GM19455 (cell line): ENCODE results near the gene PLA2G4D.

Source experiments
- ATAC-seq: cut with Tn5 transposase; IDR thresholded peaks from one replicate; pipeline ENCODE4 v1.9.1; 2021; ENCODE audit not compliant: unreplicated experiment

PLA2G4D gene

GRCh38 chr15:42032376-42033213, 61.8 kb downstream of the PLA2G4D start:
- ATAC-seq, result no peak

GRCh38 chr15:42031198-42031915, 63.0 kb downstream of the PLA2G4D start:
- ATAC-seq, result no peak

GRCh38 chr15:42027521-42027920, 66.8 kb downstream of the PLA2G4D start:
- ATAC-seq, result no peak

DNA sequence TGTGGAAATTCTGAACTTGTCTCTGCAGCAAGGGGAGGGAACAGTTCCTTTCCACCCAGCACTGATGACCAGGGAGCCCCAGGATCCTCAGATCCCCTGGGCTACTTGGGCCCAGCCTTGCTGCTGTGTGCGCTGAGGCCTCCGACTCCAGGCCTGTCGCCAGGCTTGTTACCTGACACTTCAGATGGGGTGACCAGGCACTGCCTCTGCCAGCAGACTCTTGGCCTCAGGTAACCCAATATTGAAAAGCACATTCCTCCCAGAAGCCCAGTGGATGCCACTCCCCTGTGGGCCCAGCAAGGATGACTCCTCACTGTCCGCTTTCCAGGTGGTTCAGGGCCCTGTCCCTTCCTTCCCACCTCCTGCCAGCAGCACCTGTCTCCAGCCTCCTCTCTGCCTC, 70.1 kb downstream of the PLA2G4D start:
- ATAC-seq, result no peak

DNA sequence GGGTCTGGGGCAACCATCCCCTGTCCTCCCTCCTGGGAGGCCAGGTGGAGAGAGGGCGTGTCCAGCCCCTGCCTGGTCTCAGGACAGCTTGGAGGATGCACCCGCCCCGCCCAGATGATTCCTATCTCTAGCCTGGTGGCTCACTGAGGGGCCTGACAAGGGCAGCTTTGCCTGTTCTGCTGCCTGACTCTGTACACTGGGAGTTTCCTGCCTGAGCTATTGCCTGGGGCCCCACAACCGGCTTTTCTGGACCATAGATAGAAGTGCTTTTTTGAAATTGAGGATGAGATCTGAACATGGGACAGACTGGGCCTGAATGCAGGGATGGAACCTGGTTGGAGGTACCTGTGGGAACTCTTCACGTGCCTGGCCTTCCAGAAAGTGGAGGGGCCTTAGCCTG, 72.8 kb downstream of the PLA2G4D start:
- ATAC-seq, result no peak

DNA sequence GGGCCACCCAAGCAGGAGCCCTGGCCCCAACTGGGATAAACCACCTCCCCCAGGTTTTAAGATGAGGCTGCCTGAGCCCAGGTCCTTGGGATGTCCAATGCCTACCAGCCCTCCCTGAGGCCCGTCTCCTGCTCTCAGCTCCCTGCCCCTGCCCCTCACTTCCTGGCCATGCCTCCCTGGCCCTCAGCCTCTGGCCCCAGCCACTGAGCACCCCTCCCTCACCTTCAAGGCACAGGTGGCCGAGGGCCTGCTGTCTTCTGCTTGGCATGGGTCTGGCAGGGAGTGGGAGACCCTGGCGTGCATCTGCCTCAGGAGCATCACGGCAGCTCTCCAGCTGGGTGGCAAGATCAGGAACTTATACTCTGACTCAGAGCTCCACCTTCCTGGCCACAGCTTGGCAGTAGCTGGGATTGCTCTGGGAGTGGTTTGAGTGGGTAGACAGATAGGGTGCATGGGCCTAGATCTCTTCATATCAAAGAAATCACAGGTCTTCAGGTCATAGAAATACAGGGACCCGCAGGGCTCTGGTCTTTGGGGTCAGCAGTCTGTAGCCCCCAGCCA, 73.6 kb downstream of the PLA2G4D start, which contains the start of gene PLA2G4E:
Gene PLA2G4E, minus strand, starts transcription at position 330 of the 561 bp plus-strand sequence. Its CDS starts 12 bp downstream, at position 318.
- no peak for ATAC-seq

DNA sequence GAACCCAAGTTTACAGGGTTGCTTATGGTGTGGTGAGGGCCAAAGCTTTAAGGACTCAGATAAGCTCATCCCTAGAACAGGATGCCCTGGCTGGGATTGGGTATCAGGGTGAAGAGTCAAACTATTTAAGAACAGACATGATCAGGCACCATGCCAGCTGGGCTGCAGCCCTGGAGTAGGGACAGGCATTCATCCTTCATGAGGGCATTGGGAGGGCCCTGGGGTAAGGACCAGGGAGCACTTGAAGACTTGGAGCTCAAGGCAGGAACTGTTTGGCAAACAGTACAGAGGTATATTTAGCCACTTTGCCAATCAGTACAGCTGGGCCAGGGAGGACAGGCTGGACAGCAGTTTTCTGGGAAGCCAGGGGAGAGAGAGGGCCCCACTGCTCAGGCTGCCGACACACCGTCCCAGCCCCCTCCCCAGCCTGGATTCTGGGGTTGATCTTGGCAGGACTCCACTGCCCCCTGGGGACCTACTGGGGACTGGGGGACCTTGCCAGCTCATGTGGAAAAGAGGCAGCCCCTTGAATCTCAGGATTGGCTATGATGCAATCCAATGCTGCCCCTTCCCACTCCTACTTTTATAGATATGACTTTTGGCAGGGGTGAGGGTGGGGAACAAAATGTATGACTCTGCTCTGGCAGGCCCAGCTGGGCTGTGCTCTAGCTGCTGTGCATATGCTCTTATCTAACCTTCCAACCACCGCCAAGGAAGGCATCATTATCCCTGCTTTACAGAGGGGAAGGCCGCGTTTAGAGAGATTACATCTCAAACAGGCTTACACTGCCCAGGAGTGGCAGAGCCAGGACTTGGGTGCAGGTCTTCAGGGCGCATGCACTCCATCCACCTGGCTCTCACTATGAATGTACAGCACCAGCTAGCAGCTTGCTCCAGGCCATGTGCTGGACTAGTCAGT, 75.8 kb downstream of the PLA2G4D start:
- no peak for ATAC-seq
